ENCODE data around the gene DLG2.

DLG2 gene

GRCh38 chr11:84906995-84907394 is 720.1 kb downstream of the DLG2 start:
- H3K36me3 ChIP-seq (replicated peaks; ENCODE audit: low read depth, low read length): no peaks in the 10 kb centered on the region
- no peak for TF ChIP-seq CTCF (IDR thresholded peaks at IDR 0.05; ENCODE audit: low read depth, low read length)
- TF ChIP-seq EZH2phosphoT487 (IDR thresholded peaks at IDR 0.05; ENCODE audit: low read depth): no peak
- no peaks in the 10 kb centered on the region for H3K27me3 ChIP-seq (ENCODE audit: low read depth, low read length)
- no peak overlapping the region for H3K4me2 ChIP-seq (ENCODE audit: low read length)
- H3K9me3 ChIP-seq (ENCODE audit: insufficient read depth, low read length): no peaks in the 10 kb centered on the region
- H2AFZ ChIP-seq (ENCODE audit: low read depth, low read length): no peak overlapping the region
- H3K27ac ChIP-seq (ENCODE audit: low read length): no peak overlapping the region
- H3K79me2 ChIP-seq (ENCODE audit: low read length): no peaks in the 10 kb centered on the region
- H3K9ac ChIP-seq (ENCODE audit: low read length): no peak overlapping the region
- H3K4me1 ChIP-seq (ENCODE audit: low read length): peaks cover 13% of the 10 kb centered on the region
- no peaks in the 10 kb centered on the region for H4K20me1 ChIP-seq (ENCODE audit: insufficient read depth, low read length)
- H3K4me3 ChIP-seq (ENCODE audit: low read length): no peak overlapping the region

GRCh38 chr11:84905411-84905810 is 721.7 kb downstream of the DLG2 start:
- no peaks in the 10 kb centered on the region for H3K9me3 ChIP-seq (ENCODE audit: insufficient read depth, low read length)
- no peak overlapping the region for H3K27ac ChIP-seq (ENCODE audit: low read length)
- no peak overlapping the region for H2AFZ ChIP-seq (ENCODE audit: low read depth, low read length)
- H3K4me1 ChIP-seq (ENCODE audit: low read length): peaks cover 13% of the 10 kb centered on the region
- no peaks in the 10 kb centered on the region for H4K20me1 ChIP-seq (ENCODE audit: insufficient read depth, low read length)
- H3K4me3 ChIP-seq (ENCODE audit: low read length): no peak overlapping the region
- no peak for TF ChIP-seq CTCF (IDR thresholded peaks at IDR 0.05; ENCODE audit: low read depth, low read length)
- TF ChIP-seq EZH2phosphoT487 (IDR thresholded peaks at IDR 0.05; ENCODE audit: low read depth): no peak
- H3K27me3 ChIP-seq (ENCODE audit: low read depth, low read length): no peaks in the 10 kb centered on the region
- H3K4me2 ChIP-seq (ENCODE audit: low read length): no peak overlapping the region
- no peaks in the 10 kb centered on the region for H3K36me3 ChIP-seq (replicated peaks; ENCODE audit: low read depth, low read length)
- no peaks in the 10 kb centered on the region for H3K79me2 ChIP-seq (ENCODE audit: low read length)
- H3K9ac ChIP-seq (ENCODE audit: low read length): no peak overlapping the region

- Histone ChIP-seq H3K27ac (ENCODE audit: low read length) (no peak overlapping the region), H3K36me3 (replicated peaks; ENCODE audit: low read depth, low read length) (no peaks in the 10 kb centered on the region), H3K27me3 (ENCODE audit: low read depth, low read length) (no peaks in the 10 kb centered on the region), H3K4me2 (ENCODE audit: low read length) (no peak overlapping the region), H3K4me1 (ENCODE audit: low read length) (no peaks in the 10 kb centered on the region), H4K20me1 (ENCODE audit: insufficient read depth, low read length) (no peaks in the 10 kb centered on the region), H2AFZ (ENCODE audit: low read depth, low read length) (no peak overlapping the region), H3K79me2 (ENCODE audit: low read length) (no peaks in the 10 kb centered on the region), H3K4me3 (ENCODE audit: low read length) (no peak overlapping the region), H3K9me3 (ENCODE audit: insufficient read depth, low read length) (no peaks in the 10 kb centered on the region), H3K9ac (ENCODE audit: low read length) (no peak overlapping the region)
- TF ChIP-seq EZH2phosphoT487 (IDR thresholded peaks at IDR 0.05; ENCODE audit: low read depth) (no peak), CTCF (IDR thresholded peaks at IDR 0.05; ENCODE audit: low read depth, low read length) (no peak)
These were observed 724.7 kb downstream of the DLG2 start for GRCh38 chr11:84902445-84902844.

- TF ChIP-seq CTCF (IDR thresholded peaks at IDR 0.05; ENCODE audit: low read depth, low read length) (no peak), EZH2phosphoT487 (IDR thresholded peaks at IDR 0.05; ENCODE audit: low read depth) (no peak)
- Histone ChIP-seq H3K9me3 (ENCODE audit: insufficient read depth, low read length) (no peaks in the 10 kb centered on the region), H3K4me2 (ENCODE audit: low read length) (no peak overlapping the region), H3K27ac (ENCODE audit: low read length) (no peak overlapping the region), H3K9ac (ENCODE audit: low read length) (no peak overlapping the region), H3K4me3 (ENCODE audit: low read length) (no peak overlapping the region), H4K20me1 (ENCODE audit: insufficient read depth, low read length) (no peaks in the 10 kb centered on the region), H2AFZ (ENCODE audit: low read depth, low read length) (no peak overlapping the region), H3K36me3 (replicated peaks; ENCODE audit: low read depth, low read length) (no peaks in the 10 kb centered on the region), H3K27me3 (ENCODE audit: low read depth, low read length) (no peaks in the 10 kb centered on the region), H3K4me1 (ENCODE audit: low read length) (no peaks in the 10 kb centered on the region), H3K79me2 (ENCODE audit: low read length) (no peaks in the 10 kb centered on the region)
These were observed 725.2 kb downstream of the DLG2 start for GRCh38 chr11:84901991-84902390.
